Transverse colon (tissue), 3 donors: ENCODE measurements around the gene ASB5.

Experiments used
- CTCF ChIP-seq, 5 experiments: fragments of 200-600 bp in 3 of 5; fragments of 450-650 bp in 2 of 5; sonication (generic) in 3 of 5; IDR thresholded peaks; 1 replicate in 2 of 5; 2 replicates in 3 of 5; pipeline ENCODE4 v1.5.1; 2016 to 2017; ENCODE audit warnings: antibody characterized with exemption in 5 of 5, inconsistent platforms in 3 of 5, mild to moderate bottlenecking in 2 of 5, moderate library complexity in 1 of 5
- POLR2A ChIP-seq: fragments of 450-650 bp; IDR thresholded peaks from one replicate; pipeline ENCODE4 v1.6.1; 2016; ENCODE audit warnings: antibody characterized with exemption, mild to moderate bottlenecking, moderate library complexity

GRCh38 chr4:176286728-176287127 is 17.7 kb upstream of the ASB5 start:
- TF ChIP-seq CTCF (IDR thresholded peaks at IDR 0.05) (no peak), POLR2A (no peak)
